H1 (cell line): ENCODE data around the gene CHTF8. TPM values are rescaled to one million over a fixed set of nuclear protein-coding genes. Genes with fewer than 3 reads are reported as not detected.

Experiments
- CTCF ChIA-PET: fragments of 300-600 bp; sonication (Branson Sonifier 250); formaldehyde crosslinking; loops from one replicate; lab custom pipeline; 2021; ENCODE audit not compliant: partially characterized antibody; lab: Charles Lee
- POLR2A ChIA-PET: fragments of 300-600 bp; sonication (Branson Sonifier 250); formaldehyde crosslinking; loops from one replicate; lab custom pipeline; 2021; ENCODE audit warnings: inconsistent platforms; ENCODE audit not compliant: partially characterized antibody; lab: Charles Lee
- DNase-seq, 2 experiments: peaks; one replicate each; pipeline versions ENCODE4 v3.0.0 to v3.0.0-alpha.2; 2010 to 2022; ENCODE audit warnings: low spot score in 2 of 2, low read depth in 1 of 2, mixed read lengths in 1 of 2
- FAIRE-seq: peaks from 2 replicates; lab custom pipeline; 2011; peaks lifted over from hg19 to GRCh38; lab: Jason Lieb, UNC
- H2AFZ ChIP-seq: 2 replicates; pipeline ENCODE4 v1.8.1; 2012; ENCODE audit warnings: low read length, inconsistent platforms
- H2AK5ac ChIP-seq: 2 replicates; pipeline ENCODE4 v1.6.1; 2013; ENCODE audit warnings: low read depth, low read length
- H2BK120ac ChIP-seq: replicated peaks from 2 replicates; pipeline ENCODE3; 2013; ENCODE audit warnings: low read depth, low read length, inconsistent platforms
- H2BK12ac ChIP-seq: 2 replicates; pipeline ENCODE4 v1.6.1; 2013; ENCODE audit warnings: low read depth, low read length
- H2BK15ac ChIP-seq: 2 replicates; pipeline ENCODE4 v1.6.1; 2013; ENCODE audit warnings: low read length
- H2BK20ac ChIP-seq: 2 replicates; pipeline ENCODE4 v1.6.1; 2013; ENCODE audit warnings: low read length
- H2BK5ac ChIP-seq: 2 replicates; pipeline ENCODE4 v1.6.1; 2013; ENCODE audit warnings: low read depth, low read length
- H3K14ac ChIP-seq: 2 replicates; pipeline ENCODE4 v1.6.1; 2013; ENCODE audit warnings: inconsistent platforms; ENCODE audit not compliant: insufficient read length
- H3K18ac ChIP-seq: 2 replicates; pipeline ENCODE4 v1.6.1; 2013; ENCODE audit warnings: low read length; ENCODE audit errors: extremely low read depth
- H3K23ac ChIP-seq: 2 replicates; pipeline ENCODE4 v1.6.1; 2013; ENCODE audit warnings: inconsistent platforms; ENCODE audit not compliant: insufficient read length
- H3K23me2 ChIP-seq: 2 replicates; pipeline ENCODE4 v1.6.1; 2013; ENCODE audit warnings: low read depth, low read length
- H3K27ac ChIP-seq: 2 replicates; pipeline ENCODE4 v1.6.1; 2011; ENCODE audit warnings: low read depth, low read length, inconsistent platforms
- H3K27me3 ChIP-seq, 4 experiments: replicated peaks in 1 of 4; 1 replicate in 1 of 4; 2 replicates in 3 of 4; pipeline versions ENCODE4 v1.6.1 to v1.8.1; 2011 to 2013; ENCODE audit warnings: low read length in 3 of 4, mild to moderate bottlenecking in 3 of 4, inconsistent platforms in 2 of 4, mixed read lengths in 2 of 4, moderate library complexity in 1 of 4; ENCODE audit not compliant: control insufficient read depth in 3 of 4, insufficient read depth in 3 of 4; ENCODE audit errors: extremely low read depth in 1 of 4
- H3K36me3 ChIP-seq, 4 experiments: 2 replicates each; pipeline versions ENCODE4 v1.6.1 to v1.8.1; 2011 to 2013; ENCODE audit warnings: mild to moderate bottlenecking in 4 of 4, low read length in 3 of 4, moderate library complexity in 2 of 4, control low read depth in 1 of 4, inconsistent platforms in 1 of 4; ENCODE audit not compliant: insufficient read depth in 4 of 4, control insufficient read depth in 2 of 4
- H3K4ac ChIP-seq: replicated peaks from 2 replicates; pipeline ENCODE3; 2013; ENCODE audit warnings: low read length, low read depth, mixed read lengths, inconsistent platforms; ENCODE audit not compliant: insufficient read length
- H3K4me1 ChIP-seq, 4 experiments: replicated peaks in 1 of 4; 1 replicate in 1 of 4; 2 replicates in 3 of 4; pipeline versions ENCODE4 v1.6.1 to v1.8.1; 2011 to 2013; ENCODE audit warnings: low read length in 3 of 4, inconsistent platforms in 2 of 4, mixed read lengths in 1 of 4; ENCODE audit not compliant: insufficient read depth in 4 of 4, control insufficient read depth in 3 of 4
- H3K4me2 ChIP-seq, 2 experiments: 2 replicates each; pipeline versions ENCODE4 v1.6.1 to v1.8.1; 2011 to 2013; ENCODE audit warnings: low read depth in 2 of 2, low read length in 2 of 2, control low read depth in 1 of 2, inconsistent platforms in 1 of 2, mild to moderate bottlenecking in 1 of 2; ENCODE audit not compliant: insufficient read depth in 1 of 2
- H3K4me3 ChIP-seq, 4 experiments: fragments of 200-600, 300-600 bp in 1 of 4; sonication (generic), shearing (Covaris generic), sonication (Bioruptor Twin) in 1 of 4; 2 replicates each; pipeline versions ENCODE4 v1.5.1 to v1.8.1; 2011 to 2016; ENCODE audit warnings: low read length in 4 of 4, low read depth in 3 of 4, control low read depth in 2 of 4, inconsistent platforms in 2 of 4, mild to moderate bottlenecking in 2 of 4, mixed read lengths in 1 of 4, moderate library complexity in 1 of 4; ENCODE audit not compliant: insufficient read depth in 2 of 4; ENCODE audit errors: extremely low read depth in 1 of 4
- H3K56ac ChIP-seq: replicated peaks from 2 replicates; pipeline ENCODE3; 2013; ENCODE audit warnings: low read depth, mild to moderate bottlenecking, mixed read lengths, low read length, inconsistent platforms; ENCODE audit not compliant: insufficient read length
- H3K79me1 ChIP-seq: 2 replicates; pipeline ENCODE4 v1.6.1; 2013; ENCODE audit warnings: low read depth, low read length, control low read depth
- H3K79me2 ChIP-seq, 2 experiments: 2 replicates each; pipeline versions ENCODE4 v1.6.1 to v1.8.1; 2012 to 2013; ENCODE audit warnings: low read length in 2 of 2, mild to moderate bottlenecking in 2 of 2, inconsistent platforms in 1 of 2; ENCODE audit not compliant: insufficient read depth in 2 of 2, control insufficient read depth in 1 of 2
- H3K9ac ChIP-seq, 4 experiments: replicated peaks in 1 of 4; 1 replicate in 1 of 4; 2 replicates in 3 of 4; pipeline versions ENCODE4 v1.6.1 to v1.8.1; 2011 to 2013; ENCODE audit warnings: low read depth in 3 of 4, low read length in 3 of 4, control low read depth in 2 of 4, mild to moderate bottlenecking in 2 of 4, moderate library complexity in 2 of 4, inconsistent platforms in 1 of 4; ENCODE audit errors: extremely low read depth in 1 of 4
- H3K9me3 ChIP-seq, 2 experiments: 2 replicates each; pipeline versions ENCODE4 v1.6.1 to v1.8.1; 2012 to 2013; ENCODE audit warnings: mild to moderate bottlenecking in 2 of 2, moderate library complexity in 2 of 2, control low read depth in 1 of 2, inconsistent platforms in 1 of 2, low read depth in 1 of 2, low read length in 1 of 2, mixed read lengths in 1 of 2; ENCODE audit not compliant: insufficient read depth in 2 of 2
- H4K20me1 ChIP-seq, 2 experiments: replicated peaks in 1 of 2; 2 replicates each; pipeline versions ENCODE3 to v1.8.1; 2011 to 2013; ENCODE audit warnings: inconsistent platforms in 2 of 2, low read length in 2 of 2, mild to moderate bottlenecking in 1 of 2; ENCODE audit not compliant: insufficient read depth in 2 of 2, control insufficient read depth in 1 of 2
- H4K5ac ChIP-seq: 2 replicates; pipeline ENCODE4 v1.6.1; 2013; ENCODE audit warnings: low read length, low read depth, mixed read lengths, inconsistent platforms; ENCODE audit not compliant: insufficient read length
- H4K8ac ChIP-seq: 2 replicates; pipeline ENCODE4 v1.8.0; 2013; ENCODE audit warnings: mild to moderate bottlenecking, moderate library complexity, low read length, inconsistent platforms; ENCODE audit not compliant: insufficient read depth; ENCODE audit errors: extremely low read depth
- H4K91ac ChIP-seq: replicated peaks from 2 replicates; pipeline ENCODE3; 2013; ENCODE audit warnings: low read length, mixed read lengths, inconsistent platforms; ENCODE audit not compliant: insufficient read length
- ASH2L ChIP-seq: fragments of 200-600, 300-600 bp; sonication (generic); IDR thresholded peaks from one replicate; pipeline ENCODE4 v1.7.1; 2017; ENCODE audit warnings: low read length
- BCL11A ChIP-seq, 2 experiments: IDR thresholded peaks; one replicate each; pipeline ENCODE4 v1.6.1; 2011; ENCODE audit warnings: low read depth in 2 of 2, low read length in 2 of 2, mild to moderate bottlenecking in 2 of 2
- PHF8 ChIP-seq: fragments of 200-600 bp; sonication (generic); conservative IDR thresholded peaks from 2 replicates; pipeline ENCODE4 v1.7.1; 2012; ENCODE audit warnings: low read depth, mild to moderate bottlenecking, inconsistent platforms, low read length, moderate library complexity
- POLR2A ChIP-seq, 2 experiments: IDR thresholded peaks; 1 replicate in 1 of 2; 2 replicates in 1 of 2; pipeline ENCODE4 v1.6.1; 2011; ENCODE audit warnings: low read depth in 2 of 2, low read length in 2 of 2, mild to moderate bottlenecking in 2 of 2; ENCODE audit errors: control extremely low read depth in 1 of 2
- POLR2AphosphoS5 ChIP-seq: IDR thresholded peaks from 2 replicates; pipeline ENCODE4 v1.6.1; 2011; ENCODE audit warnings: low read depth, low read length
- SUZ12 ChIP-seq: fragments of 200-600 bp; sonication (generic); IDR thresholded peaks from 2 replicates; pipeline ENCODE4 v1.6.1; 2012; ENCODE audit warnings: mild to moderate bottlenecking, inconsistent platforms, low read length, moderate library complexity, mixed read lengths
- TAF1 ChIP-seq: IDR thresholded peaks from 2 replicates; pipeline ENCODE4 v1.6.1; 2011; ENCODE audit warnings: mild to moderate bottlenecking, low read depth, low read length
- TBP ChIP-seq: IDR thresholded peaks from 2 replicates; pipeline ENCODE4 v1.6.1; 2011; ENCODE audit warnings: low read depth, low read length, improper control_type of control experiment
- TCF12 ChIP-seq: IDR thresholded peaks from 2 replicates; pipeline ENCODE4 v1.6.1; 2011; ENCODE audit warnings: low read depth, mild to moderate bottlenecking, low read length
- WGBS, 2 experiments: shearing (Covaris generic) in 1 of 2; methylation state at CpG; one replicate each; pipeline versions ENCODE4 v1.1.6 to v1.1.7; 2013 to 2015; ENCODE audit warnings: low lambda C conversion rate in 2 of 2, mixed read lengths in 2 of 2, inconsistent platforms in 1 of 2, low coverage in 1 of 2, missing lambda C conversion rate in 1 of 2; ENCODE audit not compliant: insufficient replicate concordance in 2 of 2, insufficient coverage in 1 of 2, insufficient read length in 1 of 2; ENCODE audit errors: extremely low coverage in 1 of 2, missing lambda C conversion rate in 1 of 2; 5-methylcytosine and 5-hydroxymethylcytosine counted together
- polyA plus RNA-seq, 7 experiments: library from polyadenylated mRNA; depleted of rRNA in 3 of 7; stranded (reverse) in 5 of 7; unstranded in 2 of 7; fragments of >200 nt in 5 of 7; fragments of 200-250 nt in 2 of 7; gene quantifications; 1 replicate in 5 of 7; 2 replicates in 1 of 7; 4 replicates in 1 of 7; pipeline versions ENCODE4 v1.2.1 to v1.2.3, GENCODE V29; 2011 to 2013; ENCODE audit warnings: missing spikeins in 2 of 7, mixed read lengths in 2 of 7
- total RNA-seq: library from RNA; stranded (reverse); fragmentation: NEBNext Ultra II Directional; extraction: Animal tissue kit (Norgen Biotek cat#: 25700); gene quantifications from 2 replicates; pipeline ENCODE4 v1.2.1, GENCODE V29; 2021
- TF ChIP-seq, protein P1 (sequence below): IDR thresholded peaks from 2 replicates; pipeline ENCODE4 v1.6.1; 2012; ENCODE audit warnings: inconsistent platforms
- TF ChIP-seq, protein P2 (sequence below): IDR thresholded peaks from 2 replicates; pipeline ENCODE4 v1.6.1; 2011; ENCODE audit warnings: low read length, improper control_type of control experiment

CHTF8 gene
- total and polyA plus RNA-seq, 2 of the 8 experiments (the other 6 are each of a cell fraction or from before 2014, with no cell fraction given), result 114 to 138 TPM

DNA sequence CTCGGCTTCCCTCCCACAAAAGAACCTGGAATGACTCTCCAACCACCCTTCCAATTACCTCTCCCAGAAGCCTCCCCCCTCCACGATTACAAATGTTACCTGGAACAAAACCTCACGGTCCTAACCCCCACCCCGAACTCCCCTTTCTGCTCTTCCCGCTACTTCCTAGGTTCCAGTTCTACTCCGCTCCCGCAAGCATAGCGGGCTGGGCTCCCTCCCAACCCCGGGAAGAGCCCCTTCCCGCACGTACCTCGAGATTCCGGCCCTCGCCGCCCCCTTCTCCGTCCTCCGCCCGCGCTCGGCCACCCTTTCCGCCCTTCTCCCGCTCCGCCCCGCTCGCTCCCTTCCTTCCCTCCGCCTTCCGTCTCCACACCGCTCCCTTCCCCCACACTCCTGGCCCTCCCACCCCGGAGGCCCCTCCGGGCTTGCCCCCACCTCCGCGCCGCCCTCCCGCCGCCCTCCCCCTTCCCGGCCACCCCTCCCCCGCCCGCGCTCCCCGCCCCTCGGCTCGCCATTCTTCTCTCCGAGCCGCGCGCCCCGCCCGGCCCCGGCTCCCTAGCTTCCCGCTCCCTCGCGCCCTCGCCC lies 457 bp downstream of the CHTF8 start:
- no peak overlapping the region for H2BK120ac ChIP-seq
- H2BK15ac ChIP-seq, result no peak overlapping the region
- H4K5ac ChIP-seq, result peak overlapping the region; percentile 34
- peak overlapping the region; percentile 85 for H2BK12ac ChIP-seq
- no peak overlapping the region for H2AFZ ChIP-seq
- no peaks in the 10 kb centered on the region for H3K27me3 ChIP-seq
- H4K8ac ChIP-seq, result peak overlapping the region; percentile 96
- WGBS, 2 experiments, result 3% methylated on average over 9 of the region's 53 CpGs; no CpG with 5 or more reads in 1 of the 2 experiments
- POLR2A ChIA-PET, result interaction anchor here (0.5 to 3.7 kb wide), 19 partner anchors 8 to 288 kb away, joined by 3 to 20 read pairs (median 5); partner anchors contain the start of genes HAS3 and PDF
- H3K23me2 ChIP-seq, result peaks cover 2% of the 10 kb centered on the region
- peak overlapping the region; percentile 56 for H3K56ac ChIP-seq
- FAIRE-seq (no peak), DNase-seq (peak in 1 of 2 experiments; percentile 90)
- H4K20me1 ChIP-seq, result peaks cover 4 to 6% of the 10 kb centered on the region in 2 experiments
- H3K79me1 ChIP-seq, result no peaks in the 10 kb centered on the region; the same call in 1 of the 2 replicates
- no peaks in the 10 kb centered on the region for H3K9me3 ChIP-seq
- H2BK20ac ChIP-seq, result no peak overlapping the region; the same call in 1 of the 2 replicates
- H4K91ac ChIP-seq, result peak overlapping the region; percentile 97
- peak overlapping the region; percentile 95 for H2BK5ac ChIP-seq
- H3K4me1 ChIP-seq, result peaks cover 2 to 12% (median 7%) of the 10 kb centered on the region in 4 experiments; a peak in 5 of 7 replicates
- H3K14ac ChIP-seq, result no peak overlapping the region
- CTCF ChIA-PET, result interaction anchor here (1.3 kb wide), 2 partner anchors 25 to 230 kb away, joined by 3 to 4 read pairs; no protein-coding TSS in a partner anchor
- peak overlapping the region; percentile 99 for H3K18ac ChIP-seq
- H3K9ac ChIP-seq, result peak overlapping the region; percentile 89 to 95 (median 94)
- H2AK5ac ChIP-seq, result no peak overlapping the region
- peak overlapping the region; percentile 94 for H3K27ac ChIP-seq
- H3K36me3 ChIP-seq, result peaks cover 4 to 17% (median 6%) of the 10 kb centered on the region in 4 experiments; a peak in 6 of 8 replicates
- peak overlapping the region; percentile 96 for H3K4ac ChIP-seq
- peaks cover 27 to 84% of the 10 kb centered on the region in 2 experiments for H3K79me2 ChIP-seq
- H3K4me2 ChIP-seq, result peak overlapping the region; percentile 77 to 81
- peak overlapping the region; percentile 90 to 97 (median 94) for H3K4me3 ChIP-seq
- no peak overlapping the region for H3K23ac ChIP-seq
- TF ChIP-seq, protein P1, sequence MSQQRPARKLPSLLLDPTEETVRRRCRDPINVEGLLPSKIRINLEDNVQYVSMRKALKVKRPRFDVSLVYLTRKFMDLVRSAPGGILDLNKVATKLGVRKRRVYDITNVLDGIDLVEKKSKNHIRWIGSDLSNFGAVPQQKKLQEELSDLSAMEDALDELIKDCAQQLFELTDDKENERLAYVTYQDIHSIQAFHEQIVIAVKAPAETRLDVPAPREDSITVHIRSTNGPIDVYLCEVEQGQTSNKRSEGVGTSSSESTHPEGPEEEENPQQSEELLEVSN, result no peak
- TF ChIP-seq TCF12 (no peak), TBP (0 out of 2 replicates have a peak, but pooled peaks have one; percentile 25), TAF1 (no peak), SUZ12 (no peak), PHF8 (peak; percentile 58; the same call in 1 of the 2 replicates), POLR2AphosphoS5 (peak; percentile 83), BCL11A (IDR thresholded peaks at IDR 0.05; ENCODE audit: low read depth in 2 of 2, low read length in 2 of 2) (no peak), ASH2L (peak; percentile 24), POLR2A (IDR thresholded peaks at IDR 0.05; ENCODE audit: control extremely low read depth in 1 of 2, low read depth in 2 of 2, low read length in 2 of 2) (peak in 1 of 2 experiments; percentile 6; a peak in 1 of 3 replicates)
- TF ChIP-seq, protein P2, sequence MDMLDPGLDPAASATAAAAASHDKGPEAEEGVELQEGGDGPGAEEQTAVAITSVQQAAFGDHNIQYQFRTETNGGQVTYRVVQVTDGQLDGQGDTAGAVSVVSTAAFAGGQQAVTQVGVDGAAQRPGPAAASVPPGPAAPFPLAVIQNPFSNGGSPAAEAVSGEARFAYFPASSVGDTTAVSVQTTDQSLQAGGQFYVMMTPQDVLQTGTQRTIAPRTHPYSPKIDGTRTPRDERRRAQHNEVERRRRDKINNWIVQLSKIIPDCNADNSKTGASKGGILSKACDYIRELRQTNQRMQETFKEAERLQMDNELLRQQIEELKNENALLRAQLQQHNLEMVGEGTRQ, result no peak
